A549 (cell line): ENCODE data around the gene GRK2.

Source experiments
- BHLHE40 ChIP-seq: IDR thresholded peaks from 2 replicates; pipeline ENCODE4 v1.6.1; 2012; ENCODE audit warnings: low read depth, low read length, inconsistent platforms
- CTCF ChIP-seq: fragments of >200 bp; sonication (Bioruptor Twin); formaldehyde crosslinking; IDR thresholded peaks from 3 replicates; pipeline ENCODE4 v1.5.1; 2016
- HOXB13 ChIP-seq: fragments of 250-450 bp; sonication (Bioruptor Pico); IDR thresholded peaks from 2 replicates; pipeline ENCODE4 v1.5.0; 2020; ENCODE audit warnings: low read depth, mild to moderate bottlenecking, moderate library complexity
- NFE2L2 ChIP-seq: fragments of 150-350 bp; conservative IDR thresholded peaks from 2 replicates; pipeline ENCODE4 v1.6.1; 2014; ENCODE audit warnings: low read length
- RAD21 ChIP-seq, 2 experiments: fragments of >200 bp in 1 of 2; sonication (Bioruptor Twin) in 1 of 2; formaldehyde crosslinking in 1 of 2; IDR thresholded peaks in 1 of 2; conservative IDR thresholded peaks in 1 of 2; 2 replicates in 1 of 2; 3 replicates in 1 of 2; pipeline ENCODE4 v1.6.1; 2012 to 2018; ENCODE audit warnings: inconsistent platforms in 1 of 2
- USF2 ChIP-seq: fragments of 450-650 bp; IDR thresholded peaks from 2 replicates; pipeline ENCODE4 v1.6.1; 2014; ENCODE audit warnings: antibody characterized with exemption

- no peak for TF ChIP-seq USF2
- TF ChIP-seq RAD21 (conservative IDR thresholded peaks at IDR 0.05 in 1 of 2, IDR thresholded peaks at IDR 0.05 in 1 of 2), result no peak
- no peak for TF ChIP-seq NFE2L2
- TF ChIP-seq HOXB13 (CRISPR knock-in tag), result no peak
- TF ChIP-seq CTCF, result no peak
- no peak for TF ChIP-seq BHLHE40
Measured at GRCh38 chr11:67309661-67310061, 43.4 kb downstream of the GRK2 start.
